Coronary artery (tissue), 2 donors: ENCODE results near the gene SCFD2.
"Not testable (repeated sequence)": the region's sequence is repeated elsewhere in the genome, so short reads cannot be mapped to it uniquely, and the experiment has no call there.

Experiments
- DNase-seq: peaks from one replicate; pipeline ENCODE4 v3.0.0-alpha.2; 2017; ENCODE audit warnings: low spot score
- H3K27ac ChIP-seq, 2 donors: fragments of 200-600 bp; sonication (generic); one replicate each; pipeline ENCODE4 v1.5.1; 2016 to 2019
- H3K4me3 ChIP-seq: fragments of 200-600 bp; sonication (generic); 2 replicates; pipeline ENCODE4 v1.5.1; 2016; ENCODE audit warnings: mild to moderate bottlenecking, moderate library complexity
- TF ChIP-seq, protein P1 (sequence below): fragments of 200-600 bp; sonication (generic); IDR thresholded peaks from one replicate; pipeline ENCODE4 v1.5.1; 2019; ENCODE audit warnings: antibody characterized with exemption

Gene SCFD2

GRCh38 chr4:53309321-53310040 is 56.4 kb downstream of the SCFD2 start:
- H3K4me3 ChIP-seq = no peak overlapping the region
- no peak for DNase-seq
- H3K27ac ChIP-seq = peak overlapping the region; percentile 9 to 13
- TF ChIP-seq, protein P1, sequence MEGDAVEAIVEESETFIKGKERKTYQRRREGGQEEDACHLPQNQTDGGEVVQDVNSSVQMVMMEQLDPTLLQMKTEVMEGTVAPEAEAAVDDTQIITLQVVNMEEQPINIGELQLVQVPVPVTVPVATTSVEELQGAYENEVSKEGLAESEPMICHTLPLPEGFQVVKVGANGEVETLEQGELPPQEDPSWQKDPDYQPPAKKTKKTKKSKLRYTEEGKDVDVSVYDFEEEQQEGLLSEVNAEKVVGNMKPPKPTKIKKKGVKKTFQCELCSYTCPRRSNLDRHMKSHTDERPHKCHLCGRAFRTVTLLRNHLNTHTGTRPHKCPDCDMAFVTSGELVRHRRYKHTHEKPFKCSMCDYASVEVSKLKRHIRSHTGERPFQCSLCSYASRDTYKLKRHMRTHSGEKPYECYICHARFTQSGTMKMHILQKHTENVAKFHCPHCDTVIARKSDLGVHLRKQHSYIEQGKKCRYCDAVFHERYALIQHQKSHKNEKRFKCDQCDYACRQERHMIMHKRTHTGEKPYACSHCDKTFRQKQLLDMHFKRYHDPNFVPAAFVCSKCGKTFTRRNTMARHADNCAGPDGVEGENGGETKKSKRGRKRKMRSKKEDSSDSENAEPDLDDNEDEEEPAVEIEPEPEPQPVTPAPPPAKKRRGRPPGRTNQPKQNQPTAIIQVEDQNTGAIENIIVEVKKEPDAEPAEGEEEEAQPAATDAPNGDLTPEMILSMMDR = no peak

DNA sequence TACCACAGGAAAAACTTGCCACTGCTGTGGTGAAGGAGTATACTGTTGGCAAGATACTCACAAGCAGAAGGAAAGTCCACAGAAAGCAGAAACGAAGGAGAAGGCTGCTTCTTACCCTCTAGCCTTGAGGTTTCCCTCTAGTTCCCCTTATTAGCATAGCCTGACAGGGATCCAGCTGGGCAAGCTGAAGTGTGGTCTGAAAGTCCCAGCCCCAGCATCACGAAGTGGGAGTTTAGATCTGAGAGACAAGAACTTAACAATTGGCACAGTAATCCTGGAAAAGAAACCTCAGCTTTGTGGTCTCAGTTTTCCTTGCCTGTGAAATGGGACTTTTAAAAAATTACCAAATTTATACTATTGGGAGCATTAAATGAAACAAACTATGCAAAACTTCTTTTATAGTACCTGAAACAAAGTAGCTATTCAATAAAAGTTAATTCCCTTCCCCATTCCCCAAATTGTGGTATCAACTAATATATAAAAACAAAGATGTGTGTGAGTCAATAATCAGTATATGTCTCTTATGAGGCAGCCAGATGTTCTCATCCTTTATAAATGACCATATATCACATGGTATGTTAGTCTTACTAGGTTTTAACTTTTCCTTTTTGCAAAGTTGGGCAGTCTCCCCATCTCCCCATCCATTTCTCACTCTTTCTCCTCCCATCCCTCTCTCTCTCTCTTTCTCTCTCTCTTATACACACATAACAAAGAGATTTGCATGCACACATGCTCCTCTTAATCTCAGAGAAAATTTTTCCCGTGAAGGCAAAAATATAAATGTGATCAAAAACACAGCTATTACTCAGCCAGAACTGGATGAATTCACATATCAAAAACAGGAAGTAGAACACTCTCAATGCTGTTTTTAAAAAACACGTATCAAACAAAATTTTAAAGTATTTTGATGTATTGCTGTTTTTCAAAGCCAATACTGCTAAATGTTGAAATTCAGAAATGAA is 57.8 kb downstream of the SCFD2 start:
- DNase-seq = no peak
- no peak overlapping the region for H3K4me3 ChIP-seq
- TF ChIP-seq, protein P1 = no peak
- H3K27ac ChIP-seq = peak overlapping the region in 1 of 2 donors; percentile 8

DNA sequence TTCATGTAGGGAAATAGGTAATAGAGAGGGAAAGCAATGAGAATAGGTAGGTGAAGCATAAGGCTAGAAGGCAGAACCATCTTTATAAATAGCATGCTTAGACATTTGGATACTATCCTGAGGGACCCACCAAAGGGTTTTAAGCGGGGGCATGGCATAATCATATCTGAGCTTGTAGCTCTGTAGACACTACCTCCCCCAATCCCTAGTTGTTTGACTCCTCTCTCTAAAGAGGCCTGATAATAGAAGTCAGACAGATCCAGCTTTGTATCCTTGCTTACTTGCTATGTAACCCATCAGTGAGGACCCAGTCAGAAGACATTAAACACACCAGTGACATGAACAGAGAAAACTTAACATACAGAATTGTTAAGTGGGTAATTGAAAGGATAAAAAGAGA is 58.7 kb downstream of the SCFD2 start:
- Histone ChIP-seq H3K27ac (peak overlapping the region in 1 of 2 donors; percentile 8), H3K4me3 (no peak overlapping the region)
- DNase-seq = no peak
- TF ChIP-seq, protein P1 = no peak

DNA sequence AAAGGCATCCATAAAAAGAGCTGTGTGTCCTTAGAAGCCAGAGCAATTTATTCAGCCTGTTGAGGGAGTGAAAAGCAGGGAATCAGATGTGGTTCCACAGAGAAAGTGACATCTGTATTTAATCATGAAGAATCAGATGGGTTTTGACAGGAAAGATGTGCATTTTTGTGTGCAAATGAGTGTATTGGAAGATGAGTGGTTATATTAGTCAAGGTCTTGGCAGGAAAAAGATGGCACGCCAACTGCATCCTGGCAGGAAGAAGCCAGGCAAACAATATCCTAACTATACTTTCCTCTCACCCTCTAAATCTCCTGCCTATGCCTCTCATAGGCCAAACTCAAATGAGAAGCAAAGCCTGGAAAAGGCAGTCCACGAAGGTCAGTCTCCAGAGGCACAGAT is 59.1 kb downstream of the SCFD2 start:
- no peak for DNase-seq
- H3K27ac ChIP-seq = no peak overlapping the region
- no peak overlapping the region for H3K4me3 ChIP-seq
- TF ChIP-seq, protein P1 = no peak

GRCh38 chr4:53292209-53292608 is 73.7 kb downstream of the SCFD2 start:
- H3K27ac ChIP-seq, DNase-seq, H3K4me3 ChIP-seq: not testable (repeated sequence)

DNA sequence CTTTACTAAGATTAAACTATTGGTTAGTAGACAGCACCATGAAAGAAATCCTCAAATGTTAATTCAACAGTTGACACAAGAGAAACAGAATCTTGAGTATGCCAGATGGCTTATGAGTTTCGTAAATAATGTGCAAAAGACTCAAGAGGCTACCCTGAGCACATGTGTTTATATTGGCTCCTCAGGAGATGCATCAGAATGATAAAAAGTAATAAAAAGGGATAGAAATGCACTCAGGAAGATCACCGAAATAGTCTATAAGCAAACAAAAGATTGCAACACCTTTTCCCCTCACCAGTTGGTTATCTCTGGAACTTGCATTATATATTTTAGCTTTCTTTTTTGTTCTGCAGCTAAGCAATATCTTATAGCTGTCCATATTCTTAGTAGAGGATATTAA is 84.4 kb downstream of the SCFD2 start:
- Histone ChIP-seq H3K27ac (no peak overlapping the region), H3K4me3 (no peak overlapping the region)
- TF ChIP-seq, protein P1 = no peak
- no peak for DNase-seq

- TF ChIP-seq, protein P1 = no peak
- Histone ChIP-seq H3K4me3 (no peak overlapping the region), H3K27ac (no peak overlapping the region)
- no peak for DNase-seq
Measured at GRCh38 chr4:53280846-53281245, 85.0 kb downstream of the SCFD2 start.
